Epithelial cell of proximal tubule (primary cell): Measurements from ENCODE around the gene S100A6. TPM values are rescaled to one million over a fixed set of nuclear protein-coding genes. Genes with fewer than 3 reads are reported as not detected.
"Not testable (repeated sequence)": the region's sequence is repeated elsewhere in the genome, so short reads cannot be mapped to it uniquely, and the experiment has no call there.

Source experiments
- DNase-seq: peaks from one replicate; pipeline ENCODE4 v3.0.0-alpha.2; 2011; ENCODE audit warnings: low read depth
- H3K4me3 ChIP-seq: 2 replicates; pipeline ENCODE4 v1.5.1; 2011; ENCODE audit warnings: low read depth, mild to moderate bottlenecking, low read length
- CTCF ChIP-seq: conservative IDR thresholded peaks from 2 replicates; pipeline ENCODE4 v1.5.1; 2012; ENCODE audit warnings: low read depth, mild to moderate bottlenecking, low read length
- total RNA-seq: library from RNA; depleted of rRNA; stranded (reverse); fragments of >200 nt; gene quantifications from 2 replicates; pipeline ENCODE4 v1.2.3, GENCODE V29; 2015

Gene S100A6
- total RNA-seq: 1,217 and 1,569 TPM in 2 replicates

GRCh38 chr1:153535242-153536011 is at the start of gene S100A6:
TSS of gene S100A6 (minus strand) at chr1:153535991. CDS start at chr1:153535339, 652 bp downstream.
- DNase-seq: no peak
- H3K4me3 ChIP-seq: peak within 1 kb of the TSS; percentile 89
- peak; percentile 31 for TF ChIP-seq CTCF

GRCh38 chr1:153585006-153585405 is 49.2 kb upstream of the S100A6 start:
- TF ChIP-seq CTCF: no peak
- no peak for DNase-seq
- H3K4me3 ChIP-seq: no peak overlapping the region

GRCh38 chr1:153583976-153584375 is 48.2 kb upstream of the S100A6 start:
- no peak for TF ChIP-seq CTCF
- DNase-seq: no peak
- H3K4me3 ChIP-seq: no peak overlapping the region

- not testable (repeated sequence) for H3K4me3 ChIP-seq, DNase-seq
Measured at GRCh38 chr1:153583514-153583913, 47.7 kb upstream of the S100A6 start.

- DNase-seq, H3K4me3 ChIP-seq: not testable (repeated sequence)
Measured at GRCh38 chr1:153582836-153583235, 47.0 kb upstream of the S100A6 start.

GRCh38 chr1:153578936-153579335 is 43.1 kb upstream of the S100A6 start:
- no peak overlapping the region for H3K4me3 ChIP-seq
- no peak for TF ChIP-seq CTCF
- DNase-seq: no peak

GRCh38 chr1:153578490-153578889 is 42.7 kb upstream of the S100A6 start:
- DNase-seq: no peak
- H3K4me3 ChIP-seq: no peak overlapping the region
- TF ChIP-seq CTCF: no peak

- no peak for DNase-seq
- no peak for TF ChIP-seq CTCF
- H3K4me3 ChIP-seq: no peak overlapping the region
Measured at GRCh38 chr1:153577624-153578051, 41.8 kb upstream of the S100A6 start.
